ENCODE measurements around the gene TMEM134.
"Not testable (repeated sequence)": the region's sequence is repeated elsewhere in the genome, so short reads cannot be mapped to it uniquely, and the experiment has no call there.

TMEM134 gene

GRCh38 chr11:67489885-67490726 lies 21.1 kb upstream of the TMEM134 start:
- Histone ChIP-seq H3K36me3 (ENCODE audit: insufficient read depth, low read depth, low read length) (peaks cover 12% of the 10 kb centered on the region), H3K9ac (ENCODE audit: low read depth, low read length) (no peak overlapping the region), H3K27me3 (ENCODE audit: insufficient read depth, low read length) (no peaks in the 10 kb centered on the region), H3K9me3 (ENCODE audit: insufficient read depth, low read depth, low read length) (no peaks in the 10 kb centered on the region), H3K27ac (ENCODE audit: low read length) (no peak overlapping the region), H3K4me3 (ENCODE audit: low read length) (no peak overlapping the region), H3K4me1 (ENCODE audit: insufficient read depth, low read length) (no peaks in the 10 kb centered on the region)

- Histone ChIP-seq H3K9ac (ENCODE audit: low read depth, low read length) (no peak overlapping the region), H3K4me3 (ENCODE audit: low read length) (no peak overlapping the region), H3K27me3 (ENCODE audit: insufficient read depth, low read length) (no peaks in the 10 kb centered on the region; the same call in 1 of the 2 replicates), H3K9me3 (ENCODE audit: insufficient read depth, low read depth, low read length) (no peaks in the 10 kb centered on the region), H3K4me1 (ENCODE audit: insufficient read depth, low read length) (no peaks in the 10 kb centered on the region), H3K27ac (ENCODE audit: low read length) (no peak overlapping the region), H3K36me3 (ENCODE audit: insufficient read depth, low read depth, low read length) (peaks cover 12% of the 10 kb centered on the region)
These were observed 20.3 kb upstream of the TMEM134 start for GRCh38 chr11:67489203-67489884.

GRCh38 chr11:67486481-67487195 lies 17.6 kb upstream of the TMEM134 start:
- Histone ChIP-seq H3K27ac (ENCODE audit: low read length) (no peak overlapping the region), H3K36me3 (ENCODE audit: insufficient read depth, low read depth, low read length) (peaks cover 3% of the 10 kb centered on the region; the same call in 1 of the 2 replicates), H3K27me3 (ENCODE audit: insufficient read depth, low read length) (peaks cover 10% of the 10 kb centered on the region), H3K9me3 (ENCODE audit: insufficient read depth, low read depth, low read length) (no peaks in the 10 kb centered on the region), H3K4me1 (ENCODE audit: insufficient read depth, low read length) (no peaks in the 10 kb centered on the region), H3K9ac (ENCODE audit: low read depth, low read length) (no peak overlapping the region), H3K4me3 (ENCODE audit: low read length) (no peak overlapping the region)

- H3K36me3 ChIP-seq (ENCODE audit: insufficient read depth, low read depth, low read length); H3K4me3 ChIP-seq (ENCODE audit: low read length); H3K4me1 ChIP-seq (ENCODE audit: insufficient read depth, low read length); H3K9me3 ChIP-seq (ENCODE audit: insufficient read depth, low read depth, low read length); H3K9ac ChIP-seq (ENCODE audit: low read depth, low read length); H3K27ac ChIP-seq (ENCODE audit: low read length): not testable (repeated sequence)
- H3K27me3 ChIP-seq (ENCODE audit: insufficient read depth, low read length): peaks cover 10% of the 10 kb centered on the region
These were observed 16.9 kb upstream of the TMEM134 start for GRCh38 chr11:67485873-67486361.

GRCh38 chr11:67484847-67485311 lies 15.8 kb upstream of the TMEM134 start:
- H3K36me3 ChIP-seq (ENCODE audit: insufficient read depth, low read depth, low read length): no peaks in the 10 kb centered on the region
- H3K27ac ChIP-seq (ENCODE audit: low read length): no peak overlapping the region
- H3K27me3 ChIP-seq (ENCODE audit: insufficient read depth, low read length): peaks cover 10% of the 10 kb centered on the region
- no peak overlapping the region for H3K4me3 ChIP-seq (ENCODE audit: low read length)
- H3K4me1 ChIP-seq (ENCODE audit: insufficient read depth, low read length): no peaks in the 10 kb centered on the region
- H3K9me3 ChIP-seq (ENCODE audit: insufficient read depth, low read depth, low read length): no peaks in the 10 kb centered on the region
- H3K9ac ChIP-seq (ENCODE audit: low read depth, low read length): no peak overlapping the region

- Histone ChIP-seq H3K9me3 (ENCODE audit: insufficient read depth, low read depth, low read length) (no peaks in the 10 kb centered on the region), H3K27me3 (ENCODE audit: insufficient read depth, low read length) (peaks cover 10% of the 10 kb centered on the region), H3K9ac (ENCODE audit: low read depth, low read length) (no peak overlapping the region; the same call in 1 of the 2 replicates), H3K4me3 (ENCODE audit: low read length) (peak overlapping the region; percentile 69; the same call in 1 of the 2 replicates), H3K36me3 (ENCODE audit: insufficient read depth, low read depth, low read length) (no peaks in the 10 kb centered on the region), H3K27ac (ENCODE audit: low read length) (no peak overlapping the region), H3K4me1 (ENCODE audit: insufficient read depth, low read length) (no peaks in the 10 kb centered on the region)
These were observed 15.0 kb upstream of the TMEM134 start for GRCh38 chr11:67483831-67484665.

- H3K27me3 ChIP-seq (ENCODE audit: insufficient read depth, low read length): peaks cover 10% of the 10 kb centered on the region
- H3K36me3 ChIP-seq (ENCODE audit: insufficient read depth, low read depth, low read length): no peaks in the 10 kb centered on the region
- H3K4me1 ChIP-seq (ENCODE audit: insufficient read depth, low read length): no peaks in the 10 kb centered on the region
- peak within 1 kb of the TSS; percentile 50; the same call in 1 of the 2 replicates for H3K9ac ChIP-seq (ENCODE audit: low read depth, low read length)
- no peak within 1 kb of the TSS for H3K27ac ChIP-seq (ENCODE audit: low read length)
- no peaks in the 10 kb centered on the region for H3K9me3 ChIP-seq (ENCODE audit: insufficient read depth, low read depth, low read length)
- H3K4me3 ChIP-seq (ENCODE audit: low read length): peak within 1 kb of the TSS; percentile 69
These were observed 14.1 kb upstream of the TMEM134 start, which contains the start of gene AIP for GRCh38 chr11:67482827-67483798. TSS of gene AIP (plus strand) at chr11:67483026. CDS start at chr11:67483159, 133 bp downstream.

- no peaks in the 10 kb centered on the region for H3K36me3 ChIP-seq (ENCODE audit: insufficient read depth, low read depth, low read length)
- H3K9me3 ChIP-seq (ENCODE audit: insufficient read depth, low read depth, low read length): no peaks in the 10 kb centered on the region
- no peak overlapping the region for H3K27ac ChIP-seq (ENCODE audit: low read length)
- H3K9ac ChIP-seq (ENCODE audit: low read depth, low read length): no peak overlapping the region
- H3K4me1 ChIP-seq (ENCODE audit: insufficient read depth, low read length): no peaks in the 10 kb centered on the region
- peak overlapping the region; percentile 69 for H3K4me3 ChIP-seq (ENCODE audit: low read length)
- peaks cover 10% of the 10 kb centered on the region for H3K27me3 ChIP-seq (ENCODE audit: insufficient read depth, low read length)
These were observed 13.3 kb upstream of the TMEM134 start for GRCh38 chr11:67482275-67482826.

GRCh38 chr11:67477344-67478050 lies 8.4 kb upstream of the TMEM134 start:
- H3K27me3 ChIP-seq (ENCODE audit: insufficient read depth, low read length); H3K9me3 ChIP-seq (ENCODE audit: insufficient read depth, low read depth, low read length); H3K4me3 ChIP-seq (ENCODE audit: low read length); H3K27ac ChIP-seq (ENCODE audit: low read length); H3K36me3 ChIP-seq (ENCODE audit: insufficient read depth, low read depth, low read length); H3K9ac ChIP-seq (ENCODE audit: low read depth, low read length); H3K4me1 ChIP-seq (ENCODE audit: insufficient read depth, low read length): not testable (repeated sequence)

Data from iPS-20b (cell line).